Measurements from ENCODE around the gene ATXN7.

DNA sequence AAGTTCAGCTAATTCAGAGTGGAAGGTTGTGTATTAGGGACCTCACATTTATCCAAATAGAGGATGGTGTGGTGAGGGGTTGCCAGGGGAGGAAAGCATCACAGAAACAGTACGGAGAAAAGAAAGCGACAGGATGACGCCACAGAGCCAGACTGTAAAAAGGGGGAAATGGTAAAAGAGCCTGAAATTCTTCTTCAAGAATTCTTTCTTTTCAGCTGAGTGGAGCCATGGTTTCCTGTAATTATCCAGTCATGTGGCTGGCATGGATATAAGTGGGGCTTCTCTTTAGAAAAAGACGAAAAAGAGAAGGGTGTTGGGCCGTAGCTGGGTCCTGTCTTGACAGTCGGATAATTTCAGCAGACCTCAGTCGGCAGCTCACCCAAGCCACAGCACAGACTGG lies 184.1 kb downstream of the ATXN7 start:
- TF ChIP-seq, protein P1, sequence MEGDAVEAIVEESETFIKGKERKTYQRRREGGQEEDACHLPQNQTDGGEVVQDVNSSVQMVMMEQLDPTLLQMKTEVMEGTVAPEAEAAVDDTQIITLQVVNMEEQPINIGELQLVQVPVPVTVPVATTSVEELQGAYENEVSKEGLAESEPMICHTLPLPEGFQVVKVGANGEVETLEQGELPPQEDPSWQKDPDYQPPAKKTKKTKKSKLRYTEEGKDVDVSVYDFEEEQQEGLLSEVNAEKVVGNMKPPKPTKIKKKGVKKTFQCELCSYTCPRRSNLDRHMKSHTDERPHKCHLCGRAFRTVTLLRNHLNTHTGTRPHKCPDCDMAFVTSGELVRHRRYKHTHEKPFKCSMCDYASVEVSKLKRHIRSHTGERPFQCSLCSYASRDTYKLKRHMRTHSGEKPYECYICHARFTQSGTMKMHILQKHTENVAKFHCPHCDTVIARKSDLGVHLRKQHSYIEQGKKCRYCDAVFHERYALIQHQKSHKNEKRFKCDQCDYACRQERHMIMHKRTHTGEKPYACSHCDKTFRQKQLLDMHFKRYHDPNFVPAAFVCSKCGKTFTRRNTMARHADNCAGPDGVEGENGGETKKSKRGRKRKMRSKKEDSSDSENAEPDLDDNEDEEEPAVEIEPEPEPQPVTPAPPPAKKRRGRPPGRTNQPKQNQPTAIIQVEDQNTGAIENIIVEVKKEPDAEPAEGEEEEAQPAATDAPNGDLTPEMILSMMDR (conservative IDR thresholded peaks at IDR 0.05; ENCODE audit: low read length) = no peak
- TF ChIP-seq EZH2phosphoT487 (IDR thresholded peaks at IDR 0.05; ENCODE audit: borderline replicate concordance) = no peak

Measured in Loucy (cell line).